Measurements from ENCODE around the gene PRKCD. TPM values are rescaled to one million over a fixed set of nuclear protein-coding genes. Genes with fewer than 3 reads are reported as not detected.

PRKCD gene
- total RNA-seq, 1 donor from 2014 or later: 9.9 TPM

- Mint-ChIP-seq H3K4me3 (ENCODE audit: unreplicated experiment) (no peak overlapping the region), H3K27me3 (ENCODE audit: unreplicated experiment) (peaks cover 5% of the 10 kb centered on the region), H3K9me3 (ENCODE audit: unreplicated experiment) (no peaks in the 10 kb centered on the region), H3K36me3 (ENCODE audit: low read depth, unreplicated experiment) (peaks cover 15% of the 10 kb centered on the region), H3K4me1 (ENCODE audit: unreplicated experiment) (peaks cover 3% of the 10 kb centered on the region), H3K27ac (ENCODE audit: unreplicated experiment) (no peak overlapping the region)
- DNase-seq (ENCODE audit: low spot score): no peak
- no peak for TF ChIP-seq CTCF (IDR thresholded peaks at IDR 0.05; ENCODE audit: unreplicated experiment)
Measured at GRCh38 chr3:53221345-53221744, 60.3 kb downstream of the PRKCD start.

- H3K36me3 Mint-ChIP-seq (ENCODE audit: low read depth, unreplicated experiment): peaks cover 18% of the 10 kb centered on the region
- H3K4me1 Mint-ChIP-seq (ENCODE audit: unreplicated experiment): peaks cover 3% of the 10 kb centered on the region
- no peak for DNase-seq (ENCODE audit: low spot score)
- H3K9me3 Mint-ChIP-seq (ENCODE audit: unreplicated experiment): no peaks in the 10 kb centered on the region
- H3K4me3 Mint-ChIP-seq (ENCODE audit: unreplicated experiment): no peak overlapping the region
- TF ChIP-seq CTCF (IDR thresholded peaks at IDR 0.05; ENCODE audit: unreplicated experiment): no peak
- H3K27ac Mint-ChIP-seq (ENCODE audit: unreplicated experiment): no peak overlapping the region
- peaks cover 5% of the 10 kb centered on the region for H3K27me3 Mint-ChIP-seq (ENCODE audit: unreplicated experiment)
Measured at GRCh38 chr3:53221827-53222182, 60.8 kb downstream of the PRKCD start.

- Mint-ChIP-seq H3K4me1 (ENCODE audit: unreplicated experiment) (peaks cover 3% of the 10 kb centered on the region), H3K27ac (ENCODE audit: unreplicated experiment) (peak overlapping the region; percentile 57), H3K27me3 (ENCODE audit: unreplicated experiment) (peaks cover 5% of the 10 kb centered on the region), H3K36me3 (ENCODE audit: low read depth, unreplicated experiment) (peaks cover 21% of the 10 kb centered on the region), H3K4me3 (ENCODE audit: unreplicated experiment) (peak overlapping the region; percentile 42), H3K9me3 (ENCODE audit: unreplicated experiment) (no peaks in the 10 kb centered on the region)
- TF ChIP-seq CTCF (IDR thresholded peaks at IDR 0.05; ENCODE audit: unreplicated experiment): no peak
- DNase-seq (ENCODE audit: low spot score): no peak
Measured at GRCh38 chr3:53222183-53222901, 61.3 kb downstream of the PRKCD start.

GRCh38 chr3:53223025-53223424 is 62.0 kb downstream of the PRKCD start:
- H3K9me3 Mint-ChIP-seq (ENCODE audit: unreplicated experiment): no peaks in the 10 kb centered on the region
- peaks cover 28% of the 10 kb centered on the region for H3K36me3 Mint-ChIP-seq (ENCODE audit: low read depth, unreplicated experiment)
- no peak for DNase-seq (ENCODE audit: low spot score)
- peaks cover 1% of the 10 kb centered on the region for H3K4me1 Mint-ChIP-seq (ENCODE audit: unreplicated experiment)
- no peak overlapping the region for H3K4me3 Mint-ChIP-seq (ENCODE audit: unreplicated experiment)
- peaks cover 3% of the 10 kb centered on the region for H3K27me3 Mint-ChIP-seq (ENCODE audit: unreplicated experiment)
- no peak overlapping the region for H3K27ac Mint-ChIP-seq (ENCODE audit: unreplicated experiment)
- no peak for TF ChIP-seq CTCF (IDR thresholded peaks at IDR 0.05; ENCODE audit: unreplicated experiment)

GRCh38 chr3:53223541-53223966 is 62.5 kb downstream of the PRKCD start:
- no peaks in the 10 kb centered on the region for H3K4me1 Mint-ChIP-seq (ENCODE audit: unreplicated experiment)
- no peaks in the 10 kb centered on the region for H3K9me3 Mint-ChIP-seq (ENCODE audit: unreplicated experiment)
- no peak for DNase-seq (ENCODE audit: low spot score)
- H3K36me3 Mint-ChIP-seq (ENCODE audit: low read depth, unreplicated experiment): peaks cover 30% of the 10 kb centered on the region
- no peak overlapping the region for H3K27ac Mint-ChIP-seq (ENCODE audit: unreplicated experiment)
- peaks cover 3% of the 10 kb centered on the region for H3K27me3 Mint-ChIP-seq (ENCODE audit: unreplicated experiment)
- no peak for TF ChIP-seq CTCF (IDR thresholded peaks at IDR 0.05; ENCODE audit: unreplicated experiment)
- H3K4me3 Mint-ChIP-seq (ENCODE audit: unreplicated experiment): no peak overlapping the region

All from endothelial cell (in vitro differentiated cells).